ENCODE data around the gene KRTAP10-12. TPM values are rescaled to one million over a fixed set of nuclear protein-coding genes. Genes with fewer than 3 reads are reported as not detected.
"Not testable (repeated sequence)": the region's sequence is repeated elsewhere in the genome, so short reads cannot be mapped to it uniquely, and the experiment has no call there.

Gene KRTAP10-12
- polyA plus RNA-seq, 3 donors, result not detected

- 98% methylated on average over 8 of the region's 11 CpGs for WGBS (ENCODE audit: insufficient coverage)
- peaks cover 0 to 3% of the 10 kb centered on the region in 2 donors for H3K27me3 ChIP-seq (ENCODE audit: control insufficient read depth in 2 of 2, insufficient read depth in 2 of 2, low read length in 2 of 2)
These were observed 9.3 kb upstream of the KRTAP10-12 start for GRCh38 chr21:44687671-44688070.

GRCh38 chr21:44689740-44690139 lies 7.2 kb upstream of the KRTAP10-12 start:
- H3K27me3 ChIP-seq (ENCODE audit: control insufficient read depth in 2 of 2, insufficient read depth in 2 of 2, low read length in 2 of 2); H3K27ac Mint-ChIP-seq; H3K36me3 ChIP-seq (replicated peaks in 1 of 2; ENCODE audit: control insufficient read depth in 1 of 2, insufficient read depth in 2 of 2, low read length in 2 of 2); H3K9ac ChIP-seq (ENCODE audit: insufficient read depth, low read length, poor library complexity, severe bottlenecking); H3K27ac ChIP-seq (ENCODE audit: low read depth in 1 of 2, low read length in 2 of 2); intact Hi-C loops (cut with micrococcal nuclease); H3K79me2 ChIP-seq (ENCODE audit: insufficient read depth, low read length); H3K4me3 ChIP-seq (replicated peaks in 1 of 3; ENCODE audit: low read depth in 2 of 3, low read length in 3 of 3); DNase-seq; H3K4me1 Mint-ChIP-seq; H3K4me2 ChIP-seq (replicated peaks; ENCODE audit: extremely low read depth, low read length, poor library complexity, severe bottlenecking); H3K36me3 Mint-ChIP-seq; H3K4me3 Mint-ChIP-seq; H4K20me1 ChIP-seq (ENCODE audit: insufficient read depth, low read length); H2AFZ ChIP-seq (ENCODE audit: insufficient read depth, low read depth, low read length, poor library complexity, severe bottlenecking); H3K4me1 ChIP-seq (ENCODE audit: control insufficient read depth in 1 of 2, insufficient read depth in 2 of 2, low read length in 2 of 2): not testable (repeated sequence)
- H3K9me3 Mint-ChIP-seq, result peaks cover 6 to 22% (median 14%) of the 10 kb centered on the region in 7 donors
- peaks cover 7 to 33% (median 18%) of the 10 kb centered on the region in 3 donors for H3K27me3 Mint-ChIP-seq (ENCODE audit: low read depth in 3 of 3)
- 97% methylated on average over 3 of the region's 3 CpGs for WGBS (ENCODE audit: insufficient coverage)
- peaks cover 0 to 15% of the 10 kb centered on the region in 2 donors for H3K9me3 ChIP-seq (replicated peaks in 1 of 2; ENCODE audit: control insufficient read depth in 1 of 2, insufficient read depth in 1 of 2, low read length in 2 of 2)

More at GRCh38 chr21:44687671-44688070, 9.3 kb upstream of the KRTAP10-12 start:
- Histone ChIP-seq H4K20me1 (ENCODE audit: insufficient read depth, low read length) (no peaks in the 10 kb centered on the region), H3K9ac (ENCODE audit: insufficient read depth, low read length, poor library complexity, severe bottlenecking) (no peak overlapping the region), H3K4me2 (replicated peaks; ENCODE audit: extremely low read depth, low read length, poor library complexity, severe bottlenecking) (no peak overlapping the region), H3K79me2 (ENCODE audit: insufficient read depth, low read length) (no peaks in the 10 kb centered on the region), H2AFZ (ENCODE audit: insufficient read depth, low read depth, low read length, poor library complexity, severe bottlenecking) (no peak overlapping the region), H3K27ac (ENCODE audit: low read depth in 1 of 2, low read length in 2 of 2) (no peak overlapping the region), H3K4me3 (replicated peaks in 1 of 3; ENCODE audit: low read depth in 2 of 3, low read length in 3 of 3) (no peak overlapping the region), H3K4me1 (ENCODE audit: control insufficient read depth in 1 of 2, insufficient read depth in 2 of 2, low read length in 2 of 2) (no peaks in the 10 kb centered on the region), H3K36me3 (replicated peaks in 1 of 2; ENCODE audit: control insufficient read depth in 1 of 2, insufficient read depth in 2 of 2, low read length in 2 of 2) (no peaks in the 10 kb centered on the region), H3K9me3 (replicated peaks in 1 of 2; ENCODE audit: control insufficient read depth in 1 of 2, insufficient read depth in 1 of 2, low read length in 2 of 2) (peaks cover 0 to 5% of the 10 kb centered on the region in 2 donors)
- no peak overlapping the region for H3K27ac Mint-ChIP-seq
- intact Hi-C loops (cut with micrococcal nuclease), result no loop called here
- TF ChIP-seq CTCF (IDR thresholded peaks at IDR 0.05), result no peak
- peaks cover 0 to 10% (median 6%) of the 10 kb centered on the region in 7 donors for H3K9me3 Mint-ChIP-seq
- H3K4me3 Mint-ChIP-seq, result no peak overlapping the region
- no peak for DNase-seq
- no peaks in the 10 kb centered on the region for H3K4me1 Mint-ChIP-seq
- H3K36me3 Mint-ChIP-seq, result no peaks in the 10 kb centered on the region
- H3K27me3 Mint-ChIP-seq (ENCODE audit: low read depth in 3 of 3), result peaks cover 6 to 29% (median 19%) of the 10 kb centered on the region in 3 donors

Data from CD14-positive monocyte (primary cell).